ENCODE measurements around the gene TMEM236.

The TMEM236 gene

DNA sequence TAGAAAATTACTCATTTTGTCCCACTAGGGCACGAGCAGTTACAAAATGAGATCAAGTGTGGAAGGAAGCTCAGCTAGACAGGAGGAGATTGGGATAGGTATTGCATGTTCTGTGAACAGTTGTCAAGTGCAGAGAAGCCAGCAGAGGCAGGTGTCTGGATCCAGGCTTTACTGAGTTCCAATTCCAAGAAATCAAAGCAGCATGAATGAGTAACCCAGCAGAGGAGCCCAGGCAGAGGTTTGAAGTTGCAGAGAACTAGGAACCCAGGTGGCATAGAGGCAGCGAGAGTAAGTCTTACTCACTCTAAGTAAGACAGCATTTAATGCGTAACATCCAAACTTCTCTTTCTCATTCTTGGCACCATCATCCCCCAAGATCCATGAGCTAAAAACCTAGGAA lies 68.9 kb downstream of the TMEM236 start:
- TF ChIP-seq TAF1 (IDR thresholded peaks at IDR 0.05; ENCODE audit: borderline replicate concordance, insufficient read depth, low read length): no peak
- TF ChIP-seq POLR2AphosphoS5 (IDR thresholded peaks at IDR 0.05; ENCODE audit: low read depth, low read length): no peak
- TF ChIP-seq, protein P1, sequence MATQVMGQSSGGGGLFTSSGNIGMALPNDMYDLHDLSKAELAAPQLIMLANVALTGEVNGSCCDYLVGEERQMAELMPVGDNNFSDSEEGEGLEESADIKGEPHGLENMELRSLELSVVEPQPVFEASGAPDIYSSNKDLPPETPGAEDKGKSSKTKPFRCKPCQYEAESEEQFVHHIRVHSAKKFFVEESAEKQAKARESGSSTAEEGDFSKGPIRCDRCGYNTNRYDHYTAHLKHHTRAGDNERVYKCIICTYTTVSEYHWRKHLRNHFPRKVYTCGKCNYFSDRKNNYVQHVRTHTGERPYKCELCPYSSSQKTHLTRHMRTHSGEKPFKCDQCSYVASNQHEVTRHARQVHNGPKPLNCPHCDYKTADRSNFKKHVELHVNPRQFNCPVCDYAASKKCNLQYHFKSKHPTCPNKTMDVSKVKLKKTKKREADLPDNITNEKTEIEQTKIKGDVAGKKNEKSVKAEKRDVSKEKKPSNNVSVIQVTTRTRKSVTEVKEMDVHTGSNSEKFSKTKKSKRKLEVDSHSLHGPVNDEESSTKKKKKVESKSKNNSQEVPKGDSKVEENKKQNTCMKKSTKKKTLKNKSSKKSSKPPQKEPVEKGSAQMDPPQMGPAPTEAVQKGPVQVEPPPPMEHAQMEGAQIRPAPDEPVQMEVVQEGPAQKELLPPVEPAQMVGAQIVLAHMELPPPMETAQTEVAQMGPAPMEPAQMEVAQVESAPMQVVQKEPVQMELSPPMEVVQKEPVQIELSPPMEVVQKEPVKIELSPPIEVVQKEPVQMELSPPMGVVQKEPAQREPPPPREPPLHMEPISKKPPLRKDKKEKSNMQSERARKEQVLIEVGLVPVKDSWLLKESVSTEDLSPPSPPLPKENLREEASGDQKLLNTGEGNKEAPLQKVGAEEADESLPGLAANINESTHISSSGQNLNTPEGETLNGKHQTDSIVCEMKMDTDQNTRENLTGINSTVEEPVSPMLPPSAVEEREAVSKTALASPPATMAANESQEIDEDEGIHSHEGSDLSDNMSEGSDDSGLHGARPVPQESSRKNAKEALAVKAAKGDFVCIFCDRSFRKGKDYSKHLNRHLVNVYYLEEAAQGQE (IDR thresholded peaks at IDR 0.05; ENCODE audit: insufficient read depth in 1 of 2, low read depth in 2 of 2, low read length in 2 of 2): no peak
- TF ChIP-seq SIN3A (IDR thresholded peaks at IDR 0.05; ENCODE audit: borderline replicate concordance, insufficient read depth, low read length): no peak

DNA sequence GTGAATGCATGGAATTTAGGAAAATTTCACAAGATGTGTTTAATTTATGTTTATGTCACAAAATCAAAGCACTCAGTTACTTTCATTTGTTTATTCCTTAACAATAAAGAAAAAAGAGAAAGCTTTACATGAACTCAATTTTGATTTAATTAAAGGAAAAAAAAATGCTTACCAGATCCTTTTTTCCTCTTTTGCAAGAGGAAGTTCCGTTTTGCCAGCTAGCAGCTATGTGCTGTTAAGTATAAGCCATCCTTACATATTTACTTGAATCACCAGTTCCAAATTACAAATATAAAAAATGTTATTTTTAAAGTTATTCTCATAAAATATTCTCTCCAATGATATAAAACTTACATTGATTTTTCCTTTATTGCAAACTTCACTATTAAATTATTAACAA lies 69.9 kb downstream of the TMEM236 start:
- TF ChIP-seq, protein P1 (IDR thresholded peaks at IDR 0.05; ENCODE audit: insufficient read depth in 1 of 2, low read depth in 2 of 2, low read length in 2 of 2): no peak
- TF ChIP-seq POLR2AphosphoS5 (IDR thresholded peaks at IDR 0.05; ENCODE audit: low read depth, low read length): no peak
- no peak for TF ChIP-seq FOXP2 (optimal IDR thresholded peaks at IDR 0.05; ENCODE audit: borderline replicate concordance, extremely low read depth, extremely low read length, insufficient read depth)

DNA sequence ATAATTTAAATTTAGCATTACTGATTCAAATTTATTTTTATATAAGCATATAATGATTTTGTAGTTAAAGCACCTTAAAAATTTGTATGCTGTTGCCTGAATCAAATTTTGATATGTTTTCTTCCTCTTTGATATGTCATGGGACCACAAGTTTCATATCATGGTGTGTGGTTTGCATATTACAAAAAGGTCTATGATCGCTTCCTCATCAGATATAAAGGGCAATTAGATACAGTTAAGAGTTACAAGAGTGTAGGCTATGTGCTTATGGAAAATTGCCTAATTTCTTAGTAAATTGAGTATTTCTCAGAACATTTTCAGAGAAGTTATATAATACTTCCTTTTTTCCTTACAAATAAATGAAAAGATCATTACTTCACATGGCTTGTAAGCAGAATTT lies 79.3 kb downstream of the TMEM236 start:
- TF ChIP-seq TAF1 (IDR thresholded peaks at IDR 0.05; ENCODE audit: borderline replicate concordance, insufficient read depth, low read length): no peak
- TF ChIP-seq, protein P1 (IDR thresholded peaks at IDR 0.05; ENCODE audit: insufficient read depth in 1 of 2, low read depth in 2 of 2, low read length in 2 of 2): no peak
- TF ChIP-seq POLR2AphosphoS5 (IDR thresholded peaks at IDR 0.05; ENCODE audit: low read depth, low read length): no peak
- no peak for TF ChIP-seq SIN3A (IDR thresholded peaks at IDR 0.05; ENCODE audit: borderline replicate concordance, insufficient read depth, low read length)
- TF ChIP-seq FOXP2 (optimal IDR thresholded peaks at IDR 0.05; ENCODE audit: borderline replicate concordance, extremely low read depth, extremely low read length, insufficient read depth): no peak

DNA sequence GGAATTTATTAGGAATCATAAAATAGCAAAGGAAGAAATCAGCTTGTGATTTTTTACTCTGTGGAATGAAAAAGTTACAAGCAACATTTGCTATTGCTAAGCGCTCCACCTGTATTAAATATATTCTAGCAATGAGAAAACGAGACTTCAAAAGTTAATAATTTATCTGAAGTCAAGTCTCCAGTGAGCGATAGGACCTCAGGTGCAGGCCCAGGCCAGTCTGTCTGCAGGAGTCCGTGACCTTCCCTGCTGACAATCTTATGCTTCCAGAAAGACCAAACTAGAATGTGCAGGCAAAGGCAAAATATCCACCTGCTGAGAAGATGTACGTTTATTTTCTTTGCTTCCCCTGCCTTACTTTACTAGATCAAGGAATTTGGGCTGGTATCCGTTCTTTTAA lies 79.9 kb downstream of the TMEM236 start:
- TF ChIP-seq FOXP2 (optimal IDR thresholded peaks at IDR 0.05; ENCODE audit: borderline replicate concordance, extremely low read depth, extremely low read length, insufficient read depth) (no peak), POLR2AphosphoS5 (IDR thresholded peaks at IDR 0.05; ENCODE audit: low read depth, low read length) (no peak), TAF1 (IDR thresholded peaks at IDR 0.05; ENCODE audit: borderline replicate concordance, insufficient read depth, low read length) (no peak), SIN3A (IDR thresholded peaks at IDR 0.05; ENCODE audit: borderline replicate concordance, insufficient read depth, low read length) (no peak)
- TF ChIP-seq, protein P1 (IDR thresholded peaks at IDR 0.05; ENCODE audit: insufficient read depth in 1 of 2, low read depth in 2 of 2, low read length in 2 of 2): no peak

DNA sequence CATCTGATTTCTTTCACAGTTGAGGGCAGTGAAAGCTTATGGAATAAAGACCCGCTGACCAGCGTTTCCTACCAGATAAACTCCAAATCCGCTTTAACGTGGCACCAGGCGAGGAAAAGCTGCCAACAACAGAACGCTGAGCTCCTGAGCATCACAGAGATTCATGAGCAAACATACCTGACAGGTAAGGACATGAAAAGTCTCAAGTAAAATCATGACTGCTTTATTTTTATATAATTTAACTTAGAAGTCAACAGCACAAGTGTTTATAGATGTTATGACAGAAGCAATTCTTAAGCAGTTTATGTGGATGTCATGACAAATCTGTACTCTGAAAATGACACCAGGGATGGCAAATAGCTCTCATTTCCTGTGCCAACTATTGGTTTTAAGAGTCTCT lies 81.7 kb downstream of the TMEM236 start:
- TF ChIP-seq TAF1 (IDR thresholded peaks at IDR 0.05; ENCODE audit: borderline replicate concordance, insufficient read depth, low read length) (no peak), POLR2AphosphoS5 (IDR thresholded peaks at IDR 0.05; ENCODE audit: low read depth, low read length) (no peak), FOXP2 (optimal IDR thresholded peaks at IDR 0.05; ENCODE audit: borderline replicate concordance, extremely low read depth, extremely low read length, insufficient read depth) (no peak), SIN3A (IDR thresholded peaks at IDR 0.05; ENCODE audit: borderline replicate concordance, insufficient read depth, low read length) (no peak)
- TF ChIP-seq, protein P1 (IDR thresholded peaks at IDR 0.05; ENCODE audit: insufficient read depth in 1 of 2, low read depth in 2 of 2, low read length in 2 of 2): no peak

All from PFSK-1 (cell line).